Bone marrow (tissue), 2 donors: ENCODE measurements around the gene UBE2D1.
A peak's percentile ranks its signal among the peaks of the same experiment; 100 is the strongest.

Experiments
- DNase-seq, 2 donors: peaks; one replicate each; lab custom pipeline; 2025; lab: John Stamatoyannopoulos, UW

Gene UBE2D1

GRCh38 chr10:58334817-58335305, at the start of gene UBE2D1:
TSS of gene UBE2D1 (plus strand) at chr10:58335006. CDS start at chr10:58335202, 196 bp downstream.
- DNase-seq = peak; percentile 63 to 82

DNA sequence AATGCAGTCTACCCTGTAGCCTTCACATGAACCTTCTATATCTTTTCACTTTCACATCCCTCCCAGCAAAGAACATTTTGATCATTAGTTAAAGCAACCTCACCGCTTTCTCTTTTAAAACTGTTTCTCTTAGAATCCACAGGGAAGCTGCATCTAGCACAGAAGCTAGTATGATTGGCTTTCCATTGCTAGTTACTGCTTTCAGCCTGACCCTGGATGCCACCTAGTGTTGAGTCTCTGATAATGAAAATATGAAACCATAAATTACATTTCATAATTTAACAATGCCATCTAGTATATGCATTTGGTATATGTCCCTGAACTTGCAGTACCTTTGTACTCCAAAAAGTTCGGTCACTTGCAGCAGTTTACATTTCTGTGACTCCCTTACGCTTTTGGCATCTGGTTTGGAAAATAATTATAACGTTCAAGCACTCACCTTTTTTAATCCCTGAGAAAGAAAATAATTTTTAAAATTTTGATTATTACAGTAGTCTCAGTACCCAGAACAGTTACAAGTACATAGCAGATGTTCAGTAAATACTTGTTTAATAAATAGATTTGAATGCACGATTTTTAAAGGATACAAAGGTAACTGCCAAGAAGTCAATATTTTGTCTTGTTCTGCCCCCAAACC, 43.1 kb upstream of the UBE2D1 start:
- peak in 1 of 2 donors; percentile 63 for DNase-seq

DNA sequence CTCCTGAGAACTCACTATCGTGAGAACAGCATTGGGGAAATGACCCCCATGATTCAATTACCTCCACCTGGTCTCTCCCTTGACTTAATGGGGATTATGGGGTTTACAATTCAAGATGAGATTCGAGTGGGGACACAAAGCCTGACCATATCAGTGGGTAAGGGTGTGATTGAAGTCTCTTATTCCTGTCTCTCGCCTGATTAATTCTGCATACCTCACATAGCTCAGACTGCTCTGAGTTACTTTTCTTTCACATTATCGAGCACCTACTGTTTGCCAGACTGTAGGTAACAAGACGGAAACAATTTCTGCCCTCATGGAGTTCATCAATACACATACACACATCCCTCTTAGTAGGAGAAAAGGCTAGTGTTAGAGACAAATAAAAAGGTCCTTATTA, 40.8 kb upstream of the UBE2D1 start:
- DNase-seq = no peak

- DNase-seq = peak; percentile 1 to 67
Observed at GRCh38 chr10:58299580-58299979, 35.2 kb upstream of the UBE2D1 start.

GRCh38 chr10:58300676-58301075, 34.1 kb upstream of the UBE2D1 start:
- DNase-seq = no peak

GRCh38 chr10:58302254-58302653, 32.6 kb upstream of the UBE2D1 start:
- DNase-seq = no peak

GRCh38 chr10:58304099-58304633, 30.6 kb upstream of the UBE2D1 start:
- no peak for DNase-seq

- DNase-seq = no peak
Observed at GRCh38 chr10:58305821-58306220, 29.0 kb upstream of the UBE2D1 start.

GRCh38 chr10:58307676-58308075, 27.1 kb upstream of the UBE2D1 start:
- DNase-seq = no peak

DNA sequence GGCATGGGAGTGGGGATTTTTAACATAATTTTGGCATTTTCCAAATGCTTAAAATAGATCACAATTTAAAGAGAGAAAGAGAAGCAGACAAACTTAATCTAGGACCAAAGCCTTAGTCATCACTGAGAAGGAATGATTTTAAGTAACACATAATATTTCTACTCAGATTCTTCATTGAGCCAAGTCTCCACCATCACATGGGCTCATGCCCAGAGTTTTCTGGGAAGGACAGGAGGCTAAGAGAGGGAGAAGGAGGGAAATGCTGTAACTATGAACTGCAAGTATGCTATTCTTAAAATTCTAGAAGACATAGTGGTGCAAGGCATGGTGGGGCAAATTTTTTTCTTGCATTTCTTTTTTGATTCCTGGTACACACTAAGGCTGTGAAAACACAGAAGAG, 23.8 kb upstream of the UBE2D1 start:
- no peak for DNase-seq

DNA sequence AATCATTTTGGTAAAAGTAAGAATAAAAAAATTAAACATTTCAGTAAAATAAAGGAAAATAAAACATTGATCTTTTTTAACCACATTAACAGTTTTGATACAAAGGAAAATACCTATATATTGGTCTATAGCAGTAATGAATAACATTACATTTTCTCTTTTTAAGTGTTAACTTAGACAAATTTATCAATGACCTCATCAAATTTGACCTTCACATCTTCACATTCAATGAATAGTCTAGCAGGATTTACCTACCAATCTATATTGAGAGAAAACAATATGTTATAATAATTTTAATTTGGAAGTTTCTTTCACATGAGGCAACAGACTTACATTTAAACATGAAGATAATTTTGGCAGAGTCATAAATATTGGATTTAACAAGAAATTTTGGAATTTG, 17.9 kb upstream of the UBE2D1 start:
- no peak for DNase-seq

DNA sequence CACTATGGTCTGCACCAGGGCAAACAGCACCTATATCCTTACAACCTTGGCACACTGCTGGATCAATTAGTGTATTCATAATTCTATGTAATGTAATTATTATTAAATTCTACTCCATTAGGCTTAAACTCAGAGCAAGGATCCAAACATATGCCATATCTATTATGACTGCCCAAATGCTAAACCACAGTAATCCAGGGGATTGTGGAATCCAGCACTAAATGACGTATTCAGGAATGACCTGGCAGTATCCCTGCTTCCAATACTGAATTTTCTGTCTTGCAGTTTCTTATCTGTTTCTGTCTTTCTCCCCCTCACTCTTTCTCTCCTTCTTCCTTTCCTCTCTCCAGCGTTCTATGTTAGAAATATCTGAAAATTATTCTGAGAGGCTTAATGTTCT, 16.5 kb upstream of the UBE2D1 start:
- no peak for DNase-seq

DNA sequence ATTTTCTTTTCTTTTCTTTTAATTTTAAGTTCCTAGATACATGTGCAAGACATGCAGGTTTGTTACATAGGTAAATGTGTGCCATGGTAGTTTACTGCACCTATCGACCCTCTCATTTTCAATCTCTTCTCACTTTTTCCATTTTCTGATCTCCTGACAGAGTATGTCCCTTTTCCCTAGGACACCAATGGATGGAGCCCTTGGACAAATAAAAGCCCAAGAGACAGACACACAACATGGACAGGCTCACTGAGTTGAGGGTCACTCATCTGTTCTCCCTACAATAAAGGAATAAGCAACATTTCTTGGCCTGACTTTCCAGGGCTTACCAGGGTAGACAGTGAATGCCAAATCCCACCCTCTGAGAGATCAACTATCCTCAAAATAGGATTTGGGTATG, 15.2 kb upstream of the UBE2D1 start:
- no peak for DNase-seq

- no peak for DNase-seq
Observed at GRCh38 chr10:58320351-58321049, 14.3 kb upstream of the UBE2D1 start.

- DNase-seq = peak; percentile 4 to 61
Observed at GRCh38 chr10:58322072-58322834, 12.6 kb upstream of the UBE2D1 start.

GRCh38 chr10:58322835-58323209, 12.0 kb upstream of the UBE2D1 start:
- DNase-seq = no peak

- no peak for DNase-seq
Observed at GRCh38 chr10:58326967-58327381, 7.8 kb upstream of the UBE2D1 start.

DNA sequence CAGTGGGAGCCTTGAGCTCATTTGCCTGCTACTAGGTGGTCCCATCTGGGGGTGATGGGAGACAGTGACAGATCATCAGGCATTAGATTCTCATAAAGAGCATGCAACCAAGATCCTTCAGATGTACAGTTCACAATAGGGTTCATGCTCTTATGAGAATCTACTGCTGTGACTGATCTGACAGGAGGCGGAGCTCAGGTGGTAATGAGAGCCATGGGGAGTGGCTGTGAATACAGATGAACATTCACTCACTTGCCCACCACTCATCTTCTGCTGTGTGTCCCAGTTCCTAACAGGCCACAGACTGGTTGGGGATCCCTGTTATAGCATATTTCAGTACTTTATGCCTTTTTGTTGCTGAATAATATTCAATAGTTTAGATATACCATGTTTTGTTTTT, 6.6 kb upstream of the UBE2D1 start:
- no peak for DNase-seq

GRCh38 chr10:58330431-58330830, 4.4 kb upstream of the UBE2D1 start:
- no peak for DNase-seq

DNA sequence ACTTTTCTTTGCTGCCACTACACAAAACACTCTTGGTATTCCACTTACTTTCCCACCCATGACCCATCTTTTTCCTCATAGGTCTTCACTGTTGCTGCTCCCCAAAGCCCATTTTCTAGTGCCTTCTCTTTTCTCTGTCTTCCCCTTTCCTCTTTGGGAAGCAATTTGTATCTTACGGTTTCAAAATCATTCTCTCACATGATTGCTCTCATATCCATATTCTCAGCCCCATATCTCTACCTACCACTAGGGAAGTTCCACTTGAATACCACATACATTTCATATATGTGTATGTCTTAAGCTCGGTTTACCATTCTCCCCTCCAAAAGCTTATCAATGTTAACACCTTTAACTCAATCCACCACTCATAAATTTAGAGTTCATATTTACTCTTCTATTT, 3.2 kb upstream of the UBE2D1 start:
- DNase-seq = no peak

DNA sequence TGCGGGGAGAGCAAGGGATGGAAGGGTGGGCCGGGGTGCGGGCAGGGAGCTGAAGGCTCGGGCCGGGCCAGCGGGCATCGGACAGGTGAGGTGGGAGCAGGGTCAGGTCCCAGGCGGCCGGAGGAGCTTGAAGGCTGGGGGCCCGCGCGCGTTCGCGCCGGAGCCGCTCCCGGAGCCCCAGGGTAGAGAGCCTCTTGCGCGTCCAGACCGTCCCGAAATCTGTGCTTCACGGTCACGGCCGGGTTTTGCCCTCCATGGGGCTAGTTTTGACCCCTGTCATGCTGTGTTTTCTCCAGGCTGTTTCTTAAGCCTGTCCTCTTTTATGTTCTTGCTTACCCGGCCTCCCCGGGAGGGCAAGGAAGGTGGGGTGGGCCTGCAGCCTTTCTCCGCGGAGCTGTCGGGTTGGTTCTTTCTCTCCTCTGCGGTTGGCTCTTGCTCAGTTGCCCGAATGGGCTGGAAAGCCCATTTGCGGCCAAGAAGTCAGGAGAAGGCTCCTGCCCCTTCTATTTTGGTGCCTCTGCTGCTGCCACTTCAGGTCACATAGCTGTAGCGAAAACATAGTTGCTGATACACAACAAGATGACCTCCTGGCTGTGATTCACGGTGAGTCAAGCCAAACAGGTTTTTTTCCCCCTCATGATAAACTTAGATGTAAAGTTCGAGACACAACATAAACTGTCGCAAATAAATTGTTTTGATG, 650 bp downstream of the UBE2D1 start:
- DNase-seq = peak in 1 of 2 donors; percentile 47

- no peak for DNase-seq
Observed at GRCh38 chr10:58336242-58336641, 1.4 kb downstream of the UBE2D1 start.
